Activated CD8-positive, alpha-beta memory T cell treated with anti-CD3 and anti-CD28 coated beads for 4 hours (primary cell): Measurements from ENCODE around the gene HS1BP3.

Experiments
- DNase-seq, 2 donors: peaks; one replicate each; pipeline ENCODE4 v3.0.0-alpha.2; 2020; ENCODE audit warnings: low read depth in 2 of 2

Gene HS1BP3

GRCh38 chr2:20585710-20586594 is 64.9 kb downstream of the HS1BP3 start:
- no peak for DNase-seq

DNA sequence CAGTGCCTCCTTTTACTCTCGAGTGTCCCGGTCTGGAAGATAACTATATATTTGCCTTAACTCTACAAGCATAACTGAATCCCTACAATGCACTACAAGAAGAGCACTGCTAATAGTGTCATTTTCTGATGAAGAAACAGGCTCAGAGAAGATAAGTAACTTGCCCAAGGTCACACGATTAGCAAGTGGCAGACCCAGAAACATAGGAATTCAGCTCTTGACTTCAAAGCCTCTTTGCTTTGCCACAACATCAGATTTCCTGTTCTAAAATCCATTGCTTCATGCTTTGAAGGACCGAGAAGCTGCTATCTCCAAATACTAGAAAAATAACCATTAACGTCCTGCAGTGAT is 65.6 kb downstream of the HS1BP3 start:
- no peak for DNase-seq

DNA sequence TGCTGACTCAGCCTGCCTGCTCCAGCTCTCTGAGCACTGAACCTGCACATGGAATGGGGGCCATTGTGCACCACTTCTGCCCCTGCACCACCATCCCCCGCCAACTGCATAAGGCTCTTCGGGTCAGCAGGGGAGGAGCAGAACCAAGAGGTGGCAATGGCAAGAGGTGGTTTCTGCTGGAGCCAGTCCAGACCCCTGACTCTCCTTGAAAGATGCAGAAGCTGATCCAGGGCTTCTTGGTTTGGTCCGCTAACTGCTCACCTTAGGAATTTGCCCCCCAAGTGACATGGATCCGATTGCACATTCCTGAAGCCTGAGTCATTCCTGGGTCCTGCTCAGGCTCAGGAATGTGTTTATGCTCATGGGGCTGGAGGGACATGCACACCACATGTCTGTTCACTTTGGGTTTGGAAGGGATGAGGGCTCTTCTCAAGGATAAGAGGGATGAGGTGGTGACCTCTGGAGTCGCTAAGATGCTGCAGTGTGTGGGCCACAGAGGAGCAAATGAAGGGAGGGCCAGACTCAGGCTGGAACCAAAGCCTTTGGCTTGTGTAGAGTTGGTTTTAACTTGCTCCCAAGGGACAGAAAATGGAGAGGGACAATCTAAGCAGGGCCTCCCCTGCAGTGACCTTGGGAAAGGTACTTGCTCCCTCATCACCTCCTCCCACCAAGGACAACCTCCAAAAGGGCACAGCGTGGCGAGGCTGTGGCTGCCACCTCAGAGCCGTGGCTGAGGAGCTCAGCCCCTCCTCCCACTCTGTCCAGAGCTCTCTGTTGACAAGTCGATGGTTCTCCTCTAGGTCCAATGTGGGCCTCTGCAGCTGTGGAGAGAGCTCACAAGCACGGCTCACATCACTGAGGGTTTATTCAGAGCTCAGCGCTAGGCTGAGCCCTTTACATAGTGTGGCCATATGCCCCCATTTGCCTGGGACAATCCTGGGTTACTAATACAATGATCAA is 66.2 kb downstream of the HS1BP3 start:
- no peak for DNase-seq

DNA sequence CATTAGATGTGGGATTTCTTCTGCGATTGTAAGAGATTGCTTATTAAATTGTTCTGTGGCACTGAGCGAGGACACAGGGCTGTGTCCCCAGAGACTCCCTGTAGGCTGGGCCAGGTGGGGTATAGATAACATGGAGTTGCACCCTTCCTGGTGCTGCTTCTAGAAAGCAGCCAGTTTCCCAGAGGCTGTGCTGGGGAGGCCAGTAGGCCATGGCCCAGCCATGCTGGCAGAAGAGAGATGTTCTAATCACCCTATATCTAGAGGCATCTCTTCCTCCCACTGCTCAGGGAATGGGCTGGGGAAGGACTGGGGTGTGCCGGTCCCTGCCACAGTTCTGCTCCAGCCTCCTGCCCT is 66.9 kb downstream of the HS1BP3 start:
- no peak for DNase-seq

GRCh38 chr2:20583425-20583881 is 67.4 kb downstream of the HS1BP3 start:
- DNase-seq = no peak

GRCh38 chr2:20582600-20583221 is 68.2 kb downstream of the HS1BP3 start:
- no peak for DNase-seq

DNA sequence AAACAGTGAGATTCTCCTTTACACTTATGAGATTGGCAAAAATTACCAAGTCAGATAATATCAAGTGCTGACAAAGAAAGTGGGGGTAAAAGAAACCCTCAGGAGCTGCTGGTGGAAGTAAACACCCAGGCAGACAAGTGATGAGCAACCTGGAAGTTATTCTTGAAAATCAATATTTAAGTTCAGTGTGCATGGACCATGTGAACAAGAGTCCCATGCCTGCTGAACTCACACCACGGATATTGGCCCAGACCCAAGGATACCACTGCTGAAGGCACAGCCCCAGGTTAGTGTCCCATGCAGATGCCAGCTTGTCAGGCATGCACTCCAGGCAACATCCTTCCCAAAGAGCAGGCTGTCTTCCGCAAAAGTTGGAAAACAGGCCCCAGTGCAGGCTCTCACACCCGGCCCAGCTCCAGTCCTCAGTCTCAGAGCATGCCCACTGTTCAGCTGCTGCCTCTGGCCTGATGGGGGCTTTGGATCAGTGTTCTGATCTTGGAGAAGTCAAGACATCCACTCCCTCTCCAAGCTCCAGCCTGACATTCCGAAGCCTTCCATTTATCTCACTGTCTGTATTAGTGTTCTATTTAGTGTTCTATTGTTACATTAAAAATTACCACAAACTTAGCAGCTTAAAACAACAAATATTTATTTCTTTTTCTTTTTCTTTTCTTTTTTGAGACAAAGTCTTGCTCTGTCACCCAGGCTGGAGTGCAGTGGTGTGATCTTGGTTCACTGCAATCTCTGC is 70.0 kb downstream of the HS1BP3 start:
- DNase-seq = no peak

DNA sequence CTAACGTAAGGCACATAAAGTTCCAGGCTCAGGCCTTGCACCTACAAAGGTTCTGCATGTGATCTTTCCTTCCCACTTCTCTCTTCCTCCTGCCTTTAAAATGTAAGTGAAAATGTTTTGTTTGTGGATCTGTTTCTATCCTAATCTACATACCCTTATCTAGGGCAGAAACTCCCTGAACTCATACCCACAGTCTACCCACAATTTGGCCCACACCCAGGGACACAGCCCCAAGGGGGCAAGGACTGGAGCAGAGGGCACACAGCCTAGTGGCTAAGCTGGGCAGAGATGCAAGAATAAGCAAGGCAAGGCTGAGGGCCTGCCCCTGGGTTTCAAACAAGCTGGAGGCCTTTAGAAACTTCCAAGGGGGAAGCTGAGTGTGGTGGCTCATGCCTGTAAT is 71.0 kb downstream of the HS1BP3 start:
- DNase-seq = no peak

DNA sequence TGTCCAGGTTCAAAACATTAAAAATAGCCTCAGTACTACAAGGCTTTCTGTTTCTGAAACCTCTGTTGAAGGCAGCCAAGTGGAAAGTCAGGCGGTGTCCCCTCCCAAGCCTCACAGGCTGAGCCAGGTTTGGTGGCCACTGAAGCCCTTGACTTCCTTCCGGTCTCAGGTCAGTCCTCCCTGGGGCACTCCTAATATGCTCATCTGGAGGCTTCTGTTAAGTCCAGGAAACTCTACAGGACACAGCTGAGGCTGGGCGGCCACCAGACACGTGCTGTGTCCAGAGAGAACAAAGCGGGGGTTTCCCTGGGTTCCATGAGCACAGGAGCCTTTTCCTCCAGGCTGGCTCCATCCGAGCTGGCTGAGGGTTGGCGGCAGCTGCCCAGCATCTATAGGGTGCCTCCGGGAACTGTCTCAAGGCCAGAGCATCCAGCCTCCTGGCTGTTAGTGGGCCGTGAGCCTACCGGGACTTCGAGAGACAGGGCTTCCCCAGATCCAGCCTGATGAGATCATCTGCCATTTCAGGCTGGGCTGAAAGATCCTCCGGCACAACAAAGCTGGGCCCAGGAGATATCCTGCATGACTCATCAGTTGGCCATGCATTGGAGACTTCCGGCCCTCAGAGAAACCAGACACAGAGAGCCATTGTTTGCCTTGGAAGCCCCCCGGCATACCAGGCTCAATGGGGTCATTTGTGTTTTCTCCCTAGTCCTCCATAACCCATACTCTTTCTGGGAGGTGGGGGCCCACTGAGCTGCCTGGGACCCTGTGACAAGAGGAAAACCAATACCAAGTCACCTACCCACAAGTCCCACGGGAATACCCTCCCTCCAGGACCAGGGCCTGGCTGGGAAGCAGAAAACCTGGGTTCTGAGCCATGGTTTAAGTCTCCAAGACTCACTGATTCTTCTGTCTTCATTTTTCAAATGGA is 71.7 kb downstream of the HS1BP3 start:
- no peak for DNase-seq

DNA sequence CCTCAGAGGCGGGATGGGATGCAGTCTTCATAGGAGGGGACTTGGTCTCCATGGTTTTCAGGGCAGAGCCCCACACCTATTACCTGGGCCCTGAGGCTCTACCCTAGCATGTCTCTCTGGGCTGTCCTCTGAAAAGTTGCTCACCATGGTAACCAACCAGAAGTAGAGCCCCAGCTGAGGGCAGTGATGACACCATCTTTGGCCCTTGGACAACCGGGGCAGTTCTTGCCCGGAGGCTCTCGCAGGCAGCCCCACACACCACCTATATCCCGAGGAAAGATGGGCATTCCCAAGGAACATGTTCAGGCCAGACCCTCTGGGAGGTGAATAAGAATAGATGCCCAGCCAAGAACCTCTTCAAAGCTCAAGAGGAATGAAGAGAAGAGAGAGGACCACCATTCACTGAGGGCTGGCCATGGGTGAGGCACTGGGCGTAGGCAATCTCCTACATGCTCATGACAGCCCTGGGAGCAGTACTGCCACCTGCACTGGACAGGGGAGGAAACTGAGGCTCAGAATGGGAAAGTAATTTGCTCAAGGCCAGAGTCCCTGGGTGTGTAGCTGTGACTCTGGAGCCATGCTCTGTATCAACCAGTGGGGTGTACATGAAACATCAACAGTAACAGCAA is 72.5 kb downstream of the HS1BP3 start:
- DNase-seq = no peak

DNA sequence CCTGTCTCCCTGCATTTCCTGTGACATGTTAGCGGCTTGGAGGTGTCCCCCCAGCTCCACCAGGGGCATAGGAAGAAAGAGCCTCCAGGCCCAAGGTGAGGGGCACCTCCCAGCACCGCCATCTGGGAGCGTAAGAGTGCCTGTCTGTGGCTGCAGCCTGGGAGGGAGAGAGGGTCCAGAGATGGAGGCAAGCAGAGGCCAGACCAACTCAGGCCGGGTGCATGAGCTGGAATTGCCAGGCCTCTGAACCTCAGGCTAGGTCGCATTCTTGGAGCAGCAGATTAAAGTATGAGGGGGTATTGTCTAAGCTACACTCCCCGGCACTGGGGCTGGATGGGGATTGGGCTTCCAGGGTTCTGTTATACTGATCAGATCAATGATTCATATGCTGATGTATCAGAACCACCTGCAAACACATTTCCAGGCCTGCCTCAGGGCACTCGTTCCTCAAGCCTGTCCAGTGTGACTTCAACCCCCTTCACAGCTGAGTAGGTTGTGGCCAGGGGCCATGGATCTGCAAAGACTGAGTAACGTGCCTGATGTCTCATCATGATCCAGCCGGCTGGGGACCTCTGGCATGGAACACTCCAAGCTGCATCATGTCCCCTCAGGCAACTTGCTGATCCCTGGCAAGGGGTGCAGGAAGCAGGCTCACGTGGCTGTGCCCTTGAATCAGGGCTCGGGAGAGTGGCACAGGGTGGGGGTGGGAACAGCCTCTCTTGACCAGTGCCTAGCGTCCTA is 73.2 kb downstream of the HS1BP3 start:
- DNase-seq = no peak

GRCh38 chr2:20576598-20577115 is 74.2 kb downstream of the HS1BP3 start:
- peak in 1 of 2 donors; percentile 16 for DNase-seq

- DNase-seq = no peak
Measured at GRCh38 chr2:20575935-20576597, 74.8 kb downstream of the HS1BP3 start.

GRCh38 chr2:20575414-20575813 is 75.5 kb downstream of the HS1BP3 start:
- no peak for DNase-seq

GRCh38 chr2:20574930-20575329 is 76.0 kb downstream of the HS1BP3 start:
- no peak for DNase-seq

- DNase-seq = no peak
Measured at GRCh38 chr2:20574423-20574911, 76.4 kb downstream of the HS1BP3 start.

DNA sequence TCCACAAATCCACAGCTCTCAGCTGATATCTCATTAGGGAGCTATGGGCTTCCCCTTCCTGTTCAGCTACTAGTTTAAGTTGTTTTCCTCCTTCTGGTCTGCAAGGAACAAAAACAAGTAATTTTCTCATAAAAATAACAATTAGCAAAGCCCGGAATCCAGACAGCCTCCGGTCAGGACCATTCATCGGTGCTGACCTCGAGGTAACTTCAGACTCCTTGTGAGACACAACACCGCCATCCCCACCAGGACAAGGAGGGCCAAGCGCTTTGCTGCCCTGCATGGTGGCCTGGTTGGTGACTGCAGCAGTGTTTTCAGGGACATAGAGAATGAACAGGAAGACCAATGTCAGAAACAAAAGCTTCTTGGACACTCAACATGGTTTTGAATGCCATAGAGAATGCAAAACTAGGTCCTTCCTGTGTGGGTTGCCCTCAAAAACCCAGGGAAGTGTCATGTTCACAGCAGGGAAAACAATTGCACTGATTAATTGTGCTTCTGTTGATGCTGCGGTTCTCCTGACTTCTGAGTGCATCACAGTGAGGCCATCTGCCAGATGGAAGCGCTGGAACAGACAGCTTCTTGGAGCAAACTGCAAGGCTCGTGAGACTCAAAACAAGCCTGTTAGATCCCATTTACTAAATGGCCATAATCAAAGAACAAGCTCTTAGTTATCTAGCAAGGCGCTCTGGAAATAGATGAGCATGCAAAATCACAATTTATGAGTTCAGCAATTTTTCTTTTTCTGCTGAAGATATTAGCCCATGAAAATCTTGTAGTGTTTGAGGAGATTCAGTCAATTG is 77.1 kb downstream of the HS1BP3 start:
- DNase-seq = no peak
